Measurements from ENCODE around the gene PLB1.

The PLB1 gene

DNA sequence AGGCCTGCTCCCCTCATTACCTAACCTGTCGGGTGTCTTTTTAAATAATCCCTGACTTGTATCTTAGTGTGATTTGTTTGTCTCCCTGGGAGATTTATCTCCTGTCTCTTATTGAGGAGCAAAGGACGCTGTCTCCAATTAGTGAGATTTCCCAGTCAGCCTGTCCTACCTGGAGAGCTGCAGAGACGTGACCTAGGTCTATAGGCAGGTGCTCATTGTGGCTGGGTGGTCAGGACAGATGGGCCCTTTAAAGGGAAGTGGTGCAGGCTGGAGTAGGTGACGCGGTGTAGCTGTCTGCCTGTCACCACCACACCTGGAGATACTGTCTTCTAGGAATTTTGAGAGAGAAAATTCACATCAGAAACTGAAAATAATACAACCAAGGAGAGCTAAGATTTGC, 28.0 kb downstream of the PLB1 start:
- Histone ChIP-seq H3K9me3 (no peaks in the 10 kb centered on the region), H3K27ac (no peak overlapping the region), H3K4me1 (peaks cover 0 to 9% (median 0%) of the 10 kb centered on the region in 4 donors), H3K36me3 (no peaks in the 10 kb centered on the region), H3K4me3 (no peak overlapping the region), H3K27me3 (peaks cover 0 to 28% of the 10 kb centered on the region in 2 donors)
- TF ChIP-seq CTCF (IDR thresholded peaks at IDR 0.05), result no peak
- intact Hi-C loops (cut with DNase I; ENCODE audit: low total_unique reads), result no loop called here
- peak in 1 of 2 donors; percentile 27 for DNase-seq

- Histone ChIP-seq H3K4me3 (no peak overlapping the region), H3K27ac (no peak overlapping the region), H3K27me3 (peaks cover 0 to 25% of the 10 kb centered on the region in 2 donors), H3K4me1 (peaks cover 0 to 9% (median 0%) of the 10 kb centered on the region in 4 donors), H3K36me3 (no peaks in the 10 kb centered on the region), H3K9me3 (no peaks in the 10 kb centered on the region)
- no peak for DNase-seq
- intact Hi-C loops (cut with DNase I; ENCODE audit: low total_unique reads), result no loop called here
- TF ChIP-seq CTCF (IDR thresholded peaks at IDR 0.05), result no peak
Observed at GRCh38 chr2:28525481-28525880, 29.6 kb downstream of the PLB1 start.

DNA sequence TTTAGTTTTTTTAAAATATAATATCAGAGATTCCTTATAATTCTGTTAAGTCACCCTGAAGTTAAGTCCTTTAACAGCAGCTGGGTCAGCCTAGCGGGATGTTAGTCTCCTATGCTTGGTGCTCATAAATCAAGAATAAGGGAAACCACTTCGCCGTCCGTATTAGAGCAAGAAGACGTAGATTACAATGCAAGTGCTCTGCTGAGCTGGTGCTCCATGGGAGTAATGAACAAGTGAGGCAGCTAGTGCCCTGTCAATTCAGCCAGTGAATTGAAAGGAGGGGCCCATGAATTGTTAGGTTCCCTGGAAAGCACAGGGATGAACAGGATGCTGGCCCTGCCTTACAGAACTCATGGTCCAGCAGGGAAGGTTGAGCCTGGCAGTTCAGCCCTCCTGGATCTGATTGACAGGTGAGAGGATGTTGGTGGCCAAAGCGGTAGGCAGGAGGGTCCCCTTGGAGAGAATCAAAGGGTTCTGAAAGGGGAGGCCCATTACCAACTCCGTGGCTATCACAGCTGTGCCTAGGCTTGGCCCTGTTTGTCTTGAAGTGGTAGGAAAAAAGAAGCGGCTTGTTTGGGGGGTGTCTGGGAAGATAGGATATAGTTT, 30.8 kb downstream of the PLB1 start:
- Histone ChIP-seq H3K4me1 (peaks cover 0 to 9% (median 0%) of the 10 kb centered on the region in 4 donors), H3K9me3 (no peaks in the 10 kb centered on the region), H3K4me3 (no peak overlapping the region), H3K36me3 (no peaks in the 10 kb centered on the region), H3K27ac (no peak overlapping the region), H3K27me3 (peaks cover 0 to 20% of the 10 kb centered on the region in 2 donors)
- intact Hi-C loops (cut with DNase I; ENCODE audit: low total_unique reads), result no loop called here
- TF ChIP-seq CTCF (IDR thresholded peaks at IDR 0.05), result no peak
- no peak for DNase-seq

DNA sequence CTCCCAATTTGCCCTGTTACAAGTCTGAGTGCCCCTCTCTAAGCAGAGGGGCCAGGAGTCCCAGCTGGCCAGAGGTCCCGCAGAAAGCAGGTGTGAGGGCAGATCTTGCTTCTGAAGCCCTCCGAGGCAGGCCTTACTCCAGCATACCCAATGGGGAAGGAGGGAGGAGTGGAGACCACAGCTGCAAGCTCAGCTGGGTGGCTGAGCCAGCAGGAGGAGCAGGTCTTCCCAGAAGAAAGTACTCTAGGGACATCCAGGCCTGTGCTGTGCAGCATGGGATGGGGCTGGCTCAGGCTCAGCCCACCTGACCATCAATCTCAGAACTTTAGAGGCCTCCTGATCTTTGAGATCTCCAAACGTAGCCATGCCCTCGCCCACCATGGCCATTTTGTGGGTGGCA, 31.3 kb downstream of the PLB1 start:
- no peaks in the 10 kb centered on the region for H3K36me3 ChIP-seq
- no peak for DNase-seq
- no peaks in the 10 kb centered on the region for H3K9me3 ChIP-seq
- no peak for TF ChIP-seq CTCF (IDR thresholded peaks at IDR 0.05)
- H3K4me1 ChIP-seq, result peaks cover 0 to 9% (median 0%) of the 10 kb centered on the region in 4 donors
- H3K27ac ChIP-seq, result no peak overlapping the region
- intact Hi-C loops (cut with DNase I; ENCODE audit: low total_unique reads), result no loop called here
- peaks cover 0 to 17% of the 10 kb centered on the region in 2 donors for H3K27me3 ChIP-seq
- no peak overlapping the region for H3K4me3 ChIP-seq

- no peak overlapping the region for H3K4me3 ChIP-seq
- no peak for DNase-seq
- TF ChIP-seq CTCF (IDR thresholded peaks at IDR 0.05), result no peak
- no peak overlapping the region for H3K27ac ChIP-seq
- no peaks in the 10 kb centered on the region for H3K9me3 ChIP-seq
- H3K4me1 ChIP-seq, result peaks cover 0 to 9% (median 0%) of the 10 kb centered on the region in 4 donors
- intact Hi-C loops (cut with DNase I; ENCODE audit: low total_unique reads), result no loop called here
- H3K27me3 ChIP-seq, result peaks cover 0 to 17% of the 10 kb centered on the region in 2 donors
- no peaks in the 10 kb centered on the region for H3K36me3 ChIP-seq
Observed at GRCh38 chr2:28528206-28528605, 32.3 kb downstream of the PLB1 start.

All from tibial artery (tissue), 4 donors.